Measurements from ENCODE around the gene IRF3. TPM values are rescaled to one million over a fixed set of nuclear protein-coding genes. Genes with fewer than 3 reads are reported as not detected.

Gene IRF3
- total and polyA plus RNA-seq, 10 donors, result 87.9 to 294 (median 128) TPM

DNA sequence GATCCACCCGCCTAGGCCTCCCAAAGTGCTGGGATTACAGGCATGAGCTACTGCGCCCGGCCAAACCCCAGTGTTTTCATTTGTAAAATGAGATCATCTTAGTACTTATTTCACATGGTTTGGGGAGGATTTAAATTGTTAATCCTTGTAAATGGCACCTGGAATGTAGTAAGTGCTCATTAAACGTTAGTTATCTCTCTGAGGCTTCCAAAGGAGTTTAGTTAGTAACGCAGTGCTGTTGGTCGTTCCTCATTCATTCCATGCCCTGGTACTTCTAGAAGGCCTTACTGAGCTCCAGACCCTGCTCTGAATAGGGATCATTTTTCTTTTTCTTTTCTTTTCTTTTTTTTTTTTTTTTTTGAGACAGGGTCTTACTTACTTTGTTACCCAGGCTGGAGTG lies 30.5 kb upstream of the IRF3 start:
- no peak overlapping the region for H3K4me3 ChIP-seq
- DNase-seq, result no peak
- peaks cover 0 to 25% (median 3%) of the 10 kb centered on the region in 7 donors for H3K27me3 ChIP-seq (replicated peaks in 1 of 7)
- no peak for TF ChIP-seq POLR2AphosphoS5 (IDR thresholded peaks at IDR 0.05)
- TF ChIP-seq POLR2A (IDR thresholded peaks at IDR 0.05), result no peak
- TF ChIP-seq, protein P1, sequence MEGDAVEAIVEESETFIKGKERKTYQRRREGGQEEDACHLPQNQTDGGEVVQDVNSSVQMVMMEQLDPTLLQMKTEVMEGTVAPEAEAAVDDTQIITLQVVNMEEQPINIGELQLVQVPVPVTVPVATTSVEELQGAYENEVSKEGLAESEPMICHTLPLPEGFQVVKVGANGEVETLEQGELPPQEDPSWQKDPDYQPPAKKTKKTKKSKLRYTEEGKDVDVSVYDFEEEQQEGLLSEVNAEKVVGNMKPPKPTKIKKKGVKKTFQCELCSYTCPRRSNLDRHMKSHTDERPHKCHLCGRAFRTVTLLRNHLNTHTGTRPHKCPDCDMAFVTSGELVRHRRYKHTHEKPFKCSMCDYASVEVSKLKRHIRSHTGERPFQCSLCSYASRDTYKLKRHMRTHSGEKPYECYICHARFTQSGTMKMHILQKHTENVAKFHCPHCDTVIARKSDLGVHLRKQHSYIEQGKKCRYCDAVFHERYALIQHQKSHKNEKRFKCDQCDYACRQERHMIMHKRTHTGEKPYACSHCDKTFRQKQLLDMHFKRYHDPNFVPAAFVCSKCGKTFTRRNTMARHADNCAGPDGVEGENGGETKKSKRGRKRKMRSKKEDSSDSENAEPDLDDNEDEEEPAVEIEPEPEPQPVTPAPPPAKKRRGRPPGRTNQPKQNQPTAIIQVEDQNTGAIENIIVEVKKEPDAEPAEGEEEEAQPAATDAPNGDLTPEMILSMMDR (IDR thresholded peaks at IDR 0.05 in 8 of 11, conservative IDR thresholded peaks at IDR 0.05 in 3 of 11), result no peak
- H3K27ac ChIP-seq, result no peak overlapping the region
- no peaks in the 10 kb centered on the region for H3K9me3 ChIP-seq
- intact Hi-C loops (cut with DNase I; ENCODE audit: low total_unique reads), result no loop called here
- 84 to 93% (median 86%) methylated on average over 6 of the region's 6 CpGs for WGBS, 5 donors
- H3K36me3 ChIP-seq, result no peaks in the 10 kb centered on the region
- peaks cover 6 to 13% (median 6%) of the 10 kb centered on the region in 6 donors for H3K4me1 ChIP-seq

GRCh38 chr19:49692147-49692506 lies 26.5 kb upstream of the IRF3 start:
- no peaks in the 10 kb centered on the region for H3K9me3 ChIP-seq
- H3K27me3 ChIP-seq (replicated peaks in 1 of 7), result peaks cover 0 to 41% (median 16%) of the 10 kb centered on the region in 7 donors
- no peak for DNase-seq
- H3K27ac ChIP-seq, result no peak overlapping the region
- intact Hi-C loops (cut with DNase I; ENCODE audit: low total_unique reads), result no loop called here
- H3K4me1 ChIP-seq, result peaks cover 19 to 53% (median 39%) of the 10 kb centered on the region in 6 donors
- 76 to 84% (median 81%) methylated on average over 15 to 16 of the region's 16 CpGs for WGBS, 5 donors
- peaks cover 0 to 20% (median 7%) of the 10 kb centered on the region in 6 donors for H3K36me3 ChIP-seq
- no peak for TF ChIP-seq POLR2AphosphoS5 (IDR thresholded peaks at IDR 0.05)
- TF ChIP-seq, protein P1 (IDR thresholded peaks at IDR 0.05 in 8 of 11, conservative IDR thresholded peaks at IDR 0.05 in 3 of 11), result no peak
- peak overlapping the region in 1 of 8 donors; percentile 72 for H3K4me3 ChIP-seq

DNA sequence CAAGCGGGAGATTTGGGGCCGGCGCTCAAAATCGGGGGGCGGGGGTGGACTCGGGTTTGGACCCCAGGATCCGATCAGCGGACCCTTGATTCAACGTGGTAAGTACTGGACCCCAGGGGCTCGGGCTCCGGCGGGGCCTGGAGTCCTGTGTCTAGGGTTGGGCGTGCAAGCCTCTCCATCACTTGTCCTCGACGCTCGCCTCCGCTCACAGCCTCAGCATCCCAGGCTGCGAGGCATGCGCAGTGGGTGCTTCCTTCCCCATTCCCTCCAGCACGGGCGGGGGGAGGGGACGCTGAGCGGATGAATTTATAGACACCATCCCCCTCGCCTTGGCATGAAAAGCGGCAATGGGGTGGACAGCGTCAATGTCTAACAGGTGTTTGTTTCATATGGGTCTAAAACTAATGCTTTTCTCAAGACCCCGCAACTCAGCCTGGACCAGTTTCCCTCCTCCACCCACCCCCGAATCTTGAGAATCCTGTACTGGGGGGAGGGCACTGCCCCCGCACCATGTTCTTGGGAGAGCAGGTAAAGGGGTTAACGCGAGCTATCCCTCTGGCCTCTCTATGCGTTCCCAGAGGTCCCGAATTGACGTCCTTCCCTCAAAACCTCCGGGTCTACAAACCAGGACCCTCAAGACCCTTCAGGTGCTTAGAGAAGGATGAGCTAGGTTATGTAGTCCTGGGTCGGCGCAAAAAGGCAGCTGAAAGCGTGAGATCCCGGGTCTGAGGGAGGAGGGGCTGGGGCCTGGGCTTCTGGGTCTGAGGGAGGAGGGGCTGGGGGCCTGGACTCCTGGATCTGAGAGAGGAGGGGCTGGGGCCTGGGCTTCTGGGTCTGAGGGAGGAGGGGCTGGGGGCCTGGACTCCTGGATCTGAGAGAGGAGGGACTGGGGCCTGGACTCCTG lies 25.8 kb upstream of the IRF3 start:
- peak overlapping the region in 4 of 8 donors; percentile 73 to 83 (median 80) for H3K27ac ChIP-seq
- H3K9me3 ChIP-seq, result no peaks in the 10 kb centered on the region
- H3K4me1 ChIP-seq, result peaks cover 22 to 59% (median 42%) of the 10 kb centered on the region in 6 donors
- H3K27me3 ChIP-seq (replicated peaks in 1 of 7), result peaks cover 0 to 41% (median 16%) of the 10 kb centered on the region in 7 donors
- no peak for DNase-seq
- intact Hi-C loops (cut with DNase I; ENCODE audit: low total_unique reads), result no loop called here
- TF ChIP-seq POLR2AphosphoS5 (IDR thresholded peaks at IDR 0.05), result no peak
- no peak for TF ChIP-seq POLR2A (IDR thresholded peaks at IDR 0.05)
- TF ChIP-seq, protein P1 (IDR thresholded peaks at IDR 0.05 in 8 of 11, conservative IDR thresholded peaks at IDR 0.05 in 3 of 11), result no peak
- H3K36me3 ChIP-seq, result peaks cover 0 to 26% (median 12%) of the 10 kb centered on the region in 6 donors
- 13 to 21% (median 17%) methylated on average over 33 to 39 of the region's 39 CpGs for WGBS, 5 donors
- peak overlapping the region; percentile 29 to 72 (median 46) for H3K4me3 ChIP-seq

GRCh38 chr19:49690656-49691242 lies 25.1 kb upstream of the IRF3 start, which contains the start of gene CPT1C:
Gene CPT1C (plus strand): TSS chr19:49691116. CDS start chr19:49692253, 1,137 bp downstream.
- Histone ChIP-seq H3K4me3 (peak within 1 kb of the TSS; percentile 29 to 72 (median 46)), H3K36me3 (peaks cover 0 to 34% (median 19%) of the 10 kb centered on the region in 6 donors), H3K27me3 (replicated peaks in 1 of 7) (peaks cover 0 to 41% (median 16%) of the 10 kb centered on the region in 7 donors), H3K27ac (peak within 1 kb of the TSS; percentile 15 to 83 (median 76)), H3K4me1 (peaks cover 22 to 67% (median 44%) of the 10 kb centered on the region in 6 donors), H3K9me3 (no peaks in the 10 kb centered on the region)
- peak; percentile 83 for DNase-seq
- intact Hi-C loops (cut with DNase I; ENCODE audit: low total_unique reads), result no loop called here
- 5 to 10% (median 6%) methylated on average over 38 of the region's 38 CpGs for WGBS, 5 donors
- TF ChIP-seq, protein P1 (IDR thresholded peaks at IDR 0.05 in 8 of 11, conservative IDR thresholded peaks at IDR 0.05 in 3 of 11), result no peak
- TF ChIP-seq POLR2AphosphoS5 (IDR thresholded peaks at IDR 0.05) (peak; percentile 70 to 90 (median 86)), POLR2A (IDR thresholded peaks at IDR 0.05) (peak in 2 of 3 donors; percentile 38 to 46)
